HepG2 (cell line): ENCODE data around the gene R3HCC1L. TPM values are rescaled to one million over a fixed set of nuclear protein-coding genes. Genes with fewer than 3 reads are reported as not detected.

Experiments
- CBX1 ChIP-seq: IDR thresholded peaks from one replicate; pipeline ENCODE4 v1.6.1; 2016; ENCODE audit warnings: antibody characterized with exemption, low read depth
- MTA1 ChIP-seq: sonication (generic); formaldehyde crosslinking; IDR thresholded peaks from 2 replicates; pipeline ENCODE4 v1.4.0; 2020; ENCODE audit warnings: missing genetic modification reagents, mild to moderate bottlenecking, borderline replicate concordance
- PPARG ChIP-seq: conservative IDR thresholded peaks from 2 replicates; pipeline ENCODE4 v1.6.1; 2016; ENCODE audit warnings: missing biosample characterization, missing genetic modification reagents
- RNF2 ChIP-seq: fragments of 450-650 bp; conservative IDR thresholded peaks from 2 replicates; pipeline ENCODE4 v1.6.1; 2016; ENCODE audit warnings: low read depth
- SRSF1 ChIP-seq: fragments of 200-400 bp; formaldehyde crosslinking; optimal IDR thresholded peaks from 2 replicates; pipeline ENCODE3; 2017; ENCODE audit warnings: mild to moderate bottlenecking, low read depth, low read length, moderate library complexity
- U2AF2 ChIP-seq: fragments of 200-400 bp; formaldehyde crosslinking; IDR thresholded peaks from 2 replicates; pipeline ENCODE4 v1.6.1; 2017; ENCODE audit warnings: low read depth, mild to moderate bottlenecking, low read length
- ZFP37 ChIP-seq: sonication (generic); formaldehyde crosslinking; IDR thresholded peaks from 2 replicates; pipeline ENCODE4 v1.4.0; 2020; ENCODE audit warnings: missing genetic modification reagents, borderline replicate concordance
- ZNF678 ChIP-seq: sonication (generic); formaldehyde crosslinking; IDR thresholded peaks from 2 replicates; pipeline ENCODE4 v1.4.0; 2020; ENCODE audit warnings: mild to moderate bottlenecking, missing genetic modification reagents
- ZNF703 ChIP-seq: sonication (generic); formaldehyde crosslinking; IDR thresholded peaks from 2 replicates; pipeline ENCODE4 v1.5.1; 2020; ENCODE audit warnings: missing genetic modification reagents, mild to moderate bottlenecking, moderate library complexity, borderline replicate concordance
- ZNF788 ChIP-seq: sonication (generic); formaldehyde crosslinking; IDR thresholded peaks from 2 replicates; pipeline ENCODE4 v1.5.0; 2020; ENCODE audit warnings: mild to moderate bottlenecking, missing genetic modification reagents, borderline replicate concordance
- polyA plus RNA-seq, 8 experiments: library from polyadenylated mRNA; depleted of rRNA in 3 of 8; stranded (reverse) in 7 of 8; unstranded in 1 of 8; fragments of >200 nt; fragmentation: Illumina TruSeq in 4 of 8; extraction: Trizol in 4 of 8; gene quantifications; 2 replicates each; pipeline versions ENCODE4 v1.2.1 to v1.2.3, GENCODE V29; 2011 to 2016; ENCODE audit warnings: low read depth in 4 of 8, missing spikeins in 1 of 8, mixed read lengths in 1 of 8; ENCODE audit not compliant: insufficient read depth in 1 of 8
- total RNA-seq, 5 experiments: library from RNA; depleted of rRNA; stranded (reverse); fragments of >200 nt; fragmentation: Illumina TruSeq; extraction: Trizol; gene quantifications; 2 replicates each; pipeline ENCODE4 v1.2.3, GENCODE V29; 2016; ENCODE audit warnings: low read depth in 1 of 5
- TF ChIP-seq, protein P1 (sequence below): sonication (generic); formaldehyde crosslinking; IDR thresholded peaks from 2 replicates; pipeline ENCODE4 v1.4.0; 2020; ENCODE audit warnings: missing genetic modification reagents, low read depth, mild to moderate bottlenecking, borderline replicate concordance
- TF ChIP-seq, protein P2 (sequence below): sonication (generic); formaldehyde crosslinking; IDR thresholded peaks from 2 replicates; pipeline ENCODE4 v1.4.0; 2020; ENCODE audit warnings: missing genetic modification reagents
- TF ChIP-seq, protein P3 (sequence below): sonication (generic); formaldehyde crosslinking; IDR thresholded peaks from 2 replicates; pipeline ENCODE4 v1.8.0; 2022; ENCODE audit warnings: mild to moderate bottlenecking, missing genetic modification reagents
- TF ChIP-seq, protein P4 (sequence below): sonication (generic); formaldehyde crosslinking; IDR thresholded peaks from 2 replicates; pipeline ENCODE4 v1.4.0; 2020; ENCODE audit warnings: low read depth, missing genetic modification reagents
- TF ChIP-seq, protein P5 (sequence below): sonication (generic); formaldehyde crosslinking; IDR thresholded peaks from 2 replicates; pipeline ENCODE4 v1.8.1; 2023; ENCODE audit warnings: missing genetic modification reagents, mild to moderate bottlenecking, borderline replicate concordance
- TF ChIP-seq, protein P6 (sequence below): sonication (generic); formaldehyde crosslinking; IDR thresholded peaks from 2 replicates; pipeline ENCODE4 v1.4.0; 2020; ENCODE audit warnings: missing genetic modification reagents, borderline replicate concordance

Gene R3HCC1L
- total and polyA plus RNA-seq, 2 of the 13 experiments (the other 11 are each of a cell fraction or from before 2014, with no cell fraction given) = 6.5 to 12.2 TPM

DNA sequence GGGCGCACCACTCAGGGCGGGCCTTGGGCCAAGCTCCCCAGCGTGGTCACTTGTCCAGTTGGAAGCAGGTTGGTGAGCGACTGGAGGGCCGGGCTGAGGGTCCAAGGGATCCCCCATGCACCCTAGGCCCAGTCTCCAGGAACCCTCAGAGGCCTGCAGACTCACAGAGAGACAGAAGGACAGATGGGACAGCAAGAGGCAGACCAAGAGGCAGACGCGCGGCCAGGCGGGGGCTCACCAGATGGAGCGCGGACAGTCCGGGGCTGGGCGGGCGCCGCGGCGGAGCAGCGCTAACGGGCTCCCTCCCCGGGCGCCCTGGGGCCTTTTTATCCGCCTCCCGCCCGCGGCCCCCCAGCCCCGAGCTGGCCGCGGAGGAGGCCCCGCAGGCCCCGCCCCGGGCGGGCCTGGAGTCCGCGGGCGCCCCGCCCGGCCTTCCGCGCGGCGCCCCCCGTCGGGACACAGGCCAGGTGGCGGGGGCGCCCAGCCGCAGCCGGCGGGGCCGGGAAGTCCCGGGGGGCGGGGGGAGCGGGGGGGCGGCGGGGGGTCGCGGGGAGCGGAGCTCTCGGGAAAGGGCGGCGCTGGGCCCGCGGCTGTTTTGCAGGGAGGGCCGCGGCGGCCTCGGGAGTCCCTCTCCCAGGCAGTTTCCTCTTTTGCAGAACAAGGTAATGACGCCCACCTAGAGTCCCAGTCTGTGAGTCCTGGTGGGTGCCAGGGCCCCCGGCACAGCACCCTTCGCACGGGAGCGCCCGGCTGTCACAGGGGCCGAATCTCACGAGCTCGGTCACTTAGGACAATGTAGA lies 133.6 kb downstream of the R3HCC1L start, which contains the start of gene LOXL4 (continued):
- TF ChIP-seq, protein P1, sequence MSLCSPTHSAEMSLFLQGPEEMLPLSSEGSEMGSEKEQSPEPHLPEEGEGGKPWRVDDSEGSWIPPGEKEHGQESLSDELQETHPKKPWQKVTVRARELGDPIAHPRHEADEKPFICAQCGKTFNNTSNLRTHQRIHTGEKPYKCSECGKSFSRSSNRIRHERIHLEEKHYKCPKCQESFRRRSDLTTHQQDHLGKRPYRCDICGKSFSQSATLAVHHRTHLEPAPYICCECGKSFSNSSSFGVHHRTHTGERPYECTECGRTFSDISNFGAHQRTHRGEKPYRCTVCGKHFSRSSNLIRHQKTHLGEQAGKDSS (CRISPR knock-in tag) = 0 out of 2 replicates have a peak, but pooled peaks have one; percentile 66
- TF ChIP-seq ZFP37 (CRISPR knock-in tag) (no peak), U2AF2 (no peak), ZNF678 (0 out of 2 replicates have a peak, but pooled peaks have one; percentile 45), MTA1 (CRISPR knock-in tag) (peak; percentile 11; the same call in 1 of the 2 replicates), SRSF1 (no peak), RNF2 (0 out of 2 replicates have a peak, but pooled peaks have one; percentile 28), PPARG (CRISPR knock-in tag) (no peak), ZNF703 (0 out of 2 replicates have a peak, but pooled peaks have one; percentile 7), ZNF788 (peak; percentile 29; the same call in 1 of the 2 replicates), CBX1 (peak; percentile 2)
- TF ChIP-seq, protein P2, sequence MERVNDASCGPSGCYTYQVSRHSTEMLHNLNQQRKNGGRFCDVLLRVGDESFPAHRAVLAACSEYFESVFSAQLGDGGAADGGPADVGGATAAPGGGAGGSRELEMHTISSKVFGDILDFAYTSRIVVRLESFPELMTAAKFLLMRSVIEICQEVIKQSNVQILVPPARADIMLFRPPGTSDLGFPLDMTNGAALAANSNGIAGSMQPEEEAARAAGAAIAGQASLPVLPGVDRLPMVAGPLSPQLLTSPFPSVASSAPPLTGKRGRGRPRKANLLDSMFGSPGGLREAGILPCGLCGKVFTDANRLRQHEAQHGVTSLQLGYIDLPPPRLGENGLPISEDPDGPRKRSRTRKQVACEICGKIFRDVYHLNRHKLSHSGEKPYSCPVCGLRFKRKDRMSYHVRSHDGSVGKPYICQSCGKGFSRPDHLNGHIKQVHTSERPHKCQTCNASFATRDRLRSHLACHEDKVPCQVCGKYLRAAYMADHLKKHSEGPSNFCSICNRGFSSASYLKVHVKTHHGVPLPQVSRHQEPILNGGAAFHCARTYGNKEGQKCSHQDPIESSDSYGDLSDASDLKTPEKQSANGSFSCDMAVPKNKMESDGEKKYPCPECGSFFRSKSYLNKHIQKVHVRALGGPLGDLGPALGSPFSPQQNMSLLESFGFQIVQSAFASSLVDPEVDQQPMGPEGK = peak; percentile 65
- TF ChIP-seq, protein P3, sequence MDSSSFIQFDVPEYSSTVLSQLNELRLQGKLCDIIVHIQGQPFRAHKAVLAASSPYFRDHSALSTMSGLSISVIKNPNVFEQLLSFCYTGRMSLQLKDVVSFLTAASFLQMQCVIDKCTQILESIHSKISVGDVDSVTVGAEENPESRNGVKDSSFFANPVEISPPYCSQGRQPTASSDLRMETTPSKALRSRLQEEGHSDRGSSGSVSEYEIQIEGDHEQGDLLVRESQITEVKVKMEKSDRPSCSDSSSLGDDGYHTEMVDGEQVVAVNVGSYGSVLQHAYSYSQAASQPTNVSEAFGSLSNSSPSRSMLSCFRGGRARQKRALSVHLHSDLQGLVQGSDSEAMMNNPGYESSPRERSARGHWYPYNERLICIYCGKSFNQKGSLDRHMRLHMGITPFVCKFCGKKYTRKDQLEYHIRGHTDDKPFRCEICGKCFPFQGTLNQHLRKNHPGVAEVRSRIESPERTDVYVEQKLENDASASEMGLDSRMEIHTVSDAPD (CRISPR knock-in tag) = no peak
- TF ChIP-seq, protein P4, sequence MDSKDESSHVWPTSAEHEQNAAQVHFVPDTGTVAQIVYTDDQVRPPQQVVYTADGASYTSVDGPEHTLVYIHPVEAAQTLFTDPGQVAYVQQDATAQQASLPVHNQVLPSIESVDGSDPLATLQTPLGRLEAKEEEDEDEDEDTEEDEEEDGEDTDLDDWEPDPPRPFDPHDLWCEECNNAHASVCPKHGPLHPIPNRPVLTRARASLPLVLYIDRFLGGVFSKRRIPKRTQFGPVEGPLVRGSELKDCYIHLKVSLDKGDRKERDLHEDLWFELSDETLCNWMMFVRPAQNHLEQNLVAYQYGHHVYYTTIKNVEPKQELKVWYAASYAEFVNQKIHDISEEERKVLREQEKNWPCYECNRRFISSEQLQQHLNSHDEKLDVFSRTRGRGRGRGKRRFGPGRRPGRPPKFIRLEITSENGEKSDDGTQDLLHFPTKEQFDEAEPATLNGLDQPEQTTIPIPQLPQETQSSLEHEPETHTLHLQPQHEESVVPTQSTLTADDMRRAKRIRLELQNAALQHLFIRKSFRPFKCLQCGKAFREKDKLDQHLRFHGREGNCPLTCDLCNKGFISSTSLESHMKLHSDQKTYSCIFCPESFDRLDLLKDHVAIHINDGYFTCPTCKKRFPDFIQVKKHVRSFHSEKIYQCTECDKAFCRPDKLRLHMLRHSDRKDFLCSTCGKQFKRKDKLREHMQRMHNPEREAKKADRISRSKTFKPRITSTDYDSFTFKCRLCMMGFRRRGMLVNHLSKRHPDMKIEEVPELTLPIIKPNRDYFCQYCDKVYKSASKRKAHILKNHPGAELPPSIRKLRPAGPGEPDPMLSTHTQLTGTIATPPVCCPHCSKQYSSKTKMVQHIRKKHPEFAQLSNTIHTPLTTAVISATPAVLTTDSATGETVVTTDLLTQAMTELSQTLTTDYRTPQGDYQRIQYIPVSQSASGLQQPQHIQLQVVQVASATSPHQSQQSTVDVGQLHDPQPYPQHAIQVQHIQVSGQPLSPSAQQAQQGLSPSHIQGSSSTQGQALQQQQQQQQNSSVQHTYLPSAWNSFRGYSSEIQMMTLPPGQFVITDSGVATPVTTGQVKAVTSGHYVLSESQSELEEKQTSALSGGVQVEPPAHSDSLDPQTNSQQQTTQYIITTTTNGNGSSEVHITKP = no peak
- TF ChIP-seq, protein P5, sequence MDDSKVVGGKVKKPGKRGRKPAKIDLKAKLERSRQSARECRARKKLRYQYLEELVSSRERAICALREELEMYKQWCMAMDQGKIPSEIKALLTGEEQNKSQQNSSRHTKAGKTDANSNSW = 0 out of 2 replicates have a peak, but pooled peaks have one; percentile 69
- TF ChIP-seq, protein P6, sequence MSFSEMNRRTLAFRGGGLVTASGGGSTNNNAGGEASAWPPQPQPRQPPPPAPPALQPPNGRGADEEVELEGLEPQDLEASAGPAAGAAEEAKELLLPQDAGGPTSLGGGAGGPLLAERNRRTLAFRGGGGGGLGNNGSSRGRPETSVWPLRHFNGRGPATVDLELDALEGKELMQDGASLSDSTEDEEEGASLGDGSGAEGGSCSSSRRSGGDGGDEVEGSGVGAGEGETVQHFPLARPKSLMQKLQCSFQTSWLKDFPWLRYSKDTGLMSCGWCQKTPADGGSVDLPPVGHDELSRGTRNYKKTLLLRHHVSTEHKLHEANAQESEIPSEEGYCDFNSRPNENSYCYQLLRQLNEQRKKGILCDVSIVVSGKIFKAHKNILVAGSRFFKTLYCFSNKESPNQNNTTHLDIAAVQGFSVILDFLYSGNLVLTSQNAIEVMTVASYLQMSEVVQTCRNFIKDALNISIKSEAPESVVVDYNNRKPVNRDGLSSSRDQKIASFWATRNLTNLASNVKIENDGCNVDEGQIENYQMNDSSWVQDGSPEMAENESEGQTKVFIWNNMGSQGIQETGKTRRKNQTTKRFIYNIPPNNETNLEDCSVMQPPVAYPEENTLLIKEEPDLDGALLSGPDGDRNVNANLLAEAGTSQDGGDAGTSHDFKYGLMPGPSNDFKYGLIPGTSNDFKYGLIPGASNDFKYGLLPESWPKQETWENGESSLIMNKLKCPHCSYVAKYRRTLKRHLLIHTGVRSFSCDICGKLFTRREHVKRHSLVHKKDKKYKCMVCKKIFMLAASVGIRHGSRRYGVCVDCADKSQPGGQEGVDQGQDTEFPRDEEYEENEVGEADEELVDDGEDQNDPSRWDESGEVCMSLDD = 0 out of 2 replicates have a peak, but pooled peaks have one; percentile 40
